Ovary (tissue), 9 donors: ENCODE data around the gene NT5DC3. TPM values are rescaled to one million over a fixed set of nuclear protein-coding genes. Genes with fewer than 3 reads are reported as not detected.

Experiments used
- DNase-seq, 5 donors: peaks; one replicate each; pipeline ENCODE4 v3.0.0-alpha.2; 2019 to 2020
- H3K27ac ChIP-seq, 2 donors: fragments of 200-600 bp; one replicate each; pipeline versions ENCODE4 v1.5.1 to v1.8.0; 2019 to 2022
- H3K27me3 ChIP-seq: fragments of 200-600 bp; one replicate; pipeline ENCODE4 v1.8.0; 2022
- H3K36me3 ChIP-seq: fragments of 200-600 bp; sonication (generic); one replicate; pipeline ENCODE4 v1.5.1; 2019
- H3K4me1 ChIP-seq: one replicate; pipeline ENCODE4 v1.8.1; 2013; ENCODE audit warnings: mild to moderate bottlenecking, moderate library complexity; ENCODE audit not compliant: insufficient read depth
- H3K4me3 ChIP-seq: fragments of 200-600 bp; sonication (generic); one replicate; pipeline ENCODE4 v1.5.1; 2017
- H3K9me3 ChIP-seq, 2 donors: fragments of 200-600 bp in 1 of 2; sonication (generic) in 1 of 2; one replicate each; pipeline versions ENCODE4 v1.5.1 to v1.8.1; 2013 to 2019; ENCODE audit warnings: mild to moderate bottlenecking in 1 of 2, moderate library complexity in 1 of 2
- EP300 ChIP-seq: sonication (generic); formaldehyde crosslinking; IDR thresholded peaks from one replicate; pipeline ENCODE4 v1.6.1; 2017; ENCODE audit warnings: antibody characterized with exemption
- POLR2A ChIP-seq: fragments of 450-650 bp; IDR thresholded peaks from one replicate; pipeline ENCODE4 v1.6.1; 2017; ENCODE audit warnings: antibody characterized with exemption, mild to moderate bottlenecking, moderate library complexity
- WGBS, 3 donors: extraction: QIAGEN DNeasy Blood & Tissue Kit in 1 of 3; methylation state at CpG; one replicate each; pipeline versions ENCODE4 v1.1.5 to v1.1.7; 2013 to 2017; 5-methylcytosine and 5-hydroxymethylcytosine counted together
- intact Hi-C, 4 donors: fragments of 100-400 bp; cut with DNase I; formaldehyde crosslinking; loops; one replicate each; pipeline versions ENCODE4 v1.11.0 to v1.15.1; 2022 to 2023
- polyA plus RNA-seq, 2 donors: library from polyadenylated mRNA; stranded (reverse); fragments of 200-250 nt in 1 of 2; fragments of 350-450 nt in 1 of 2; fragmentation: Illumina TruSeq in 1 of 2; extraction: RNeasy Lipid Tissue Mini Kit (QIAGEN cat#74804) in 1 of 2; gene quantifications; one replicate each; pipeline ENCODE4 v1.2.3, GENCODE V29; 2013 to 2014
- total RNA-seq, 7 donors: library from RNA; depleted of rRNA in 2 of 7; stranded (reverse); fragments of >200 nt in 2 of 7; fragmentation: NEBNext Ultra II Directional in 3 of 7; extraction: Animal tissue kit (Norgen Biotek cat#: 25700) in 3 of 7; gene quantifications; one replicate each; pipeline versions ENCODE4 v1.1.0 to v1.2.4, GENCODE V29; 2016 to 2023
- TF ChIP-seq, protein P1 (sequence below), 3 donors: fragments of 450-650 bp in 2 of 3; fragments of 200-600 bp in 1 of 3; IDR thresholded peaks; one replicate each; pipeline versions ENCODE4 v1.5.1 to v1.8.0; 2016 to 2022; ENCODE audit warnings: antibody characterized with exemption in 3 of 3, mild to moderate bottlenecking in 1 of 3
- donor health status: DM: no; HTN: no; CAD: no; lungs with moderate emphysema.
- donor health status: DM: no; HTN: no; CAD: no.
- donor health status: Bipolar disorder and iron deficiency.
- donor health status: DM: yes; HTN: yes; CAD: no.
- donor health status: DM: no; HTN: no; CAD: no.
- donor health status: DM: yes; HTN: yes; CAD: no.

The NT5DC3 gene
- total and polyA plus RNA-seq, 9 donors = 1.8 to 9.3 (median 7.1) TPM

DNA sequence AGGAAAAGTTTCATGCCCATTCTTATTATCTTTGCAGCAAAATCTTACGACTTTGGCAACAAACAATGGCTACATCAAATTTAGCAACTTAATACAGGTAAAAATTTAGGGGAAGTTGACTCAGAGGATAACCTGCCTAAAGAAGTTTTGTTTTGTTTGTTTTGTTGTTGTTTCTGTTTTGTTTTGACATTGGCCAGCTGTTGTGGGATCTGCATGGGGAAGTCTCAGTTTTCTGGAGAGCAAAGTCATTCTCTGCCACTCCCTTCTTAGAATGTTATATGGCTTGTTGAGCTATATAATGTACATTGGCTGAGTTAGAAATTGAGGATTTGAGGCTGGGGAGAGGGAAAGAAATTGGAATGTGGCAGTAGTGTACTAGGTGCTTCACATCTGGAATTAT is 109.5 kb downstream of the NT5DC3 start:
- no peak for DNase-seq
- Histone ChIP-seq H3K36me3 (no peaks in the 10 kb centered on the region), H3K4me3 (no peak overlapping the region), H3K9me3 (no peaks in the 10 kb centered on the region), H3K27ac (no peak overlapping the region), H3K4me1 (no peaks in the 10 kb centered on the region), H3K27me3 (no peaks in the 10 kb centered on the region)
- WGBS, 3 donors = 91 to 97% (median 93%) methylated on average over 1 of the region's 1 CpG
- intact Hi-C loops = no loop called here
- TF ChIP-seq EP300 (no peak), POLR2A (no peak)
- TF ChIP-seq, protein P1, sequence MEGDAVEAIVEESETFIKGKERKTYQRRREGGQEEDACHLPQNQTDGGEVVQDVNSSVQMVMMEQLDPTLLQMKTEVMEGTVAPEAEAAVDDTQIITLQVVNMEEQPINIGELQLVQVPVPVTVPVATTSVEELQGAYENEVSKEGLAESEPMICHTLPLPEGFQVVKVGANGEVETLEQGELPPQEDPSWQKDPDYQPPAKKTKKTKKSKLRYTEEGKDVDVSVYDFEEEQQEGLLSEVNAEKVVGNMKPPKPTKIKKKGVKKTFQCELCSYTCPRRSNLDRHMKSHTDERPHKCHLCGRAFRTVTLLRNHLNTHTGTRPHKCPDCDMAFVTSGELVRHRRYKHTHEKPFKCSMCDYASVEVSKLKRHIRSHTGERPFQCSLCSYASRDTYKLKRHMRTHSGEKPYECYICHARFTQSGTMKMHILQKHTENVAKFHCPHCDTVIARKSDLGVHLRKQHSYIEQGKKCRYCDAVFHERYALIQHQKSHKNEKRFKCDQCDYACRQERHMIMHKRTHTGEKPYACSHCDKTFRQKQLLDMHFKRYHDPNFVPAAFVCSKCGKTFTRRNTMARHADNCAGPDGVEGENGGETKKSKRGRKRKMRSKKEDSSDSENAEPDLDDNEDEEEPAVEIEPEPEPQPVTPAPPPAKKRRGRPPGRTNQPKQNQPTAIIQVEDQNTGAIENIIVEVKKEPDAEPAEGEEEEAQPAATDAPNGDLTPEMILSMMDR (IDR thresholded peaks at IDR 0.05) = no peak

DNA sequence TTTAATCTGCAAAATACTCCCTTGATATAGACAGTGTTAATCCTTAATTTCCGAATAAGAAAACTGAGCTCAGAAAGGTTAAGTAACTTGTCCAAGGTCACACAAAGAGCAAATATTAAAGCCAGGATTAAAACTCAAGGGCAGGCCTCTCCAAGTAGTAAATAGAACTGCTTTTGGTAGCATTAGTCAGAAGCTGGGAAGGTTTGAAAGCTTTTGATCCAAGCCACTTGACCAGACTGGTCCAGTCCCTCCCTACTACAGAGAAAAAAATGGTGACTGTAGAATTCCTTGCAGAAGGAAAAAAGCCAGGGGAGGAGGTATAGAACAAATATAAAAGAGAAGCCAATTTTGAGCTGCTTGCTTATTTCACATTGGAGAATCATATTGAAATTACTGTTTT is 111.5 kb downstream of the NT5DC3 start:
- intact Hi-C loops = no loop called here
- 27 to 46% (median 37%) methylated on average over 1 of the region's 1 CpG for WGBS, 3 donors

DNA sequence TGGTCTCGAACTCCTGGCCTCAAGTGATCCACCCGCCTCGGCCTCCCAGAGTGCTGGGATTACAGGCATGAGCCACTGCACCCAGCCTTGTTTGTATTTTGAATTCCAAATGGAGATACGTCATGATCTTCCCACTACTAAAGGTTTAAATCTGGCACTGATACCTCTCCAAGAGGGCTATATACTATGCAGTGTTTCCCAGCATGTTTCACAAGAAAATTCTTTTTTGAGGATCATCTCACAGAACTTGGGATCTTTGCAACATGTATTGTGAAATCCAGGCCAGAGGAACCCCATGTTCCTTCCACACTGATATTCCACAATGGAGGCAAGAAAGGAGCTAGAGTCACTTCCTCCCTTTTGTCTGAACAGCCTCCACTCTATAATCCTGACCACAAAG is 112.7 kb downstream of the NT5DC3 start:
- H3K27ac ChIP-seq = no peak overlapping the region
- WGBS, 3 donors = 44 to 75% (median 54%) methylated on average over 4 of the region's 4 CpGs
- TF ChIP-seq, protein P1 (IDR thresholded peaks at IDR 0.05) = no peak
- TF ChIP-seq EP300 = no peak
- no peak for TF ChIP-seq POLR2A

More for the DNA sequence above, 111.5 kb downstream of the NT5DC3 start:
- no peaks in the 10 kb centered on the region for H3K4me1 ChIP-seq
- no peak overlapping the region for H3K4me3 ChIP-seq
- TF ChIP-seq EP300 (no peak), POLR2A (no peak)
- TF ChIP-seq, protein P1 (IDR thresholded peaks at IDR 0.05) = no peak
- DNase-seq = no peak
- no peaks in the 10 kb centered on the region for H3K9me3 ChIP-seq
- no peaks in the 10 kb centered on the region for H3K36me3 ChIP-seq
- no peaks in the 10 kb centered on the region for H3K27me3 ChIP-seq
- H3K27ac ChIP-seq = no peak overlapping the region

DNA sequence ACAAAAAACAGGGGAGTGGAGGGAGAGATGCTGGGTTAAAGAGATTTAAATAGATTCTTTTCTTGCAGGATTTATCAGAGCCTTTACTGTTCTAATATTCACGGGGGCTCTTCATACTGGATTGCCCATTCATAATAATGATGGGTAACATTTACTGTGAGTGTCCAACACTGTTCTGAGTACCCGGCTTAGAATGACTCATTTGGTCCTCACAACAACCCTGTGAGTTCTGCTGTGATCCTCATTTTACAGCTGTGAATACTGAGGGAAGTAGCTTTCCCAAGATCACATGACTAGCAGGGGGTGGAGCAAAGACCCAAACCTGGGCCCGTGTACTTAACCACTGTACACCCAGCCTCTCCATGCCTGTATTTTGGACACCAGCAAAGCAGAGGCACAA is 113.4 kb downstream of the NT5DC3 start:
- H3K36me3 ChIP-seq = no peaks in the 10 kb centered on the region
- DNase-seq = no peak
- intact Hi-C loops = no loop called here
- H3K27ac ChIP-seq = no peak overlapping the region
- H3K27me3 ChIP-seq = no peaks in the 10 kb centered on the region
- no peaks in the 10 kb centered on the region for H3K9me3 ChIP-seq
- no peaks in the 10 kb centered on the region for H3K4me1 ChIP-seq
- no peak overlapping the region for H3K4me3 ChIP-seq
- TF ChIP-seq POLR2A (no peak), EP300 (no peak)
- TF ChIP-seq, protein P1 (IDR thresholded peaks at IDR 0.05) = no peak
- WGBS, 3 donors = 64 to 66% (median 66%) methylated on average over 3 of the region's 3 CpGs

More for the DNA sequence above, 112.7 kb downstream of the NT5DC3 start:
- Histone ChIP-seq H3K4me3 (no peak overlapping the region), H3K36me3 (no peaks in the 10 kb centered on the region), H3K27me3 (no peaks in the 10 kb centered on the region), H3K9me3 (no peaks in the 10 kb centered on the region), H3K4me1 (no peaks in the 10 kb centered on the region)
- no peak for DNase-seq
- intact Hi-C loops = no loop called here
